ENCODE results near the gene ATP9B.
"Not testable (repeated sequence)": the region's sequence is repeated elsewhere in the genome, so short reads cannot be mapped to it uniquely, and the experiment has no call there.

ATP9B gene

GRCh38 chr18:79365701-79366100 lies 296.5 kb downstream of the ATP9B start:
- DNase-seq (ENCODE audit: low spot score), result no peak

GRCh38 chr18:79366177-79367094 lies 297.2 kb downstream of the ATP9B start:
- no peak for DNase-seq (ENCODE audit: low spot score)

- no peak for DNase-seq (ENCODE audit: low spot score)
Measured at GRCh38 chr18:79367480-79367879, 298.3 kb downstream of the ATP9B start.

- DNase-seq (ENCODE audit: low spot score), result no peak
Measured at GRCh38 chr18:79367989-79368388, 298.8 kb downstream of the ATP9B start.

GRCh38 chr18:79368681-79369080 lies 299.5 kb downstream of the ATP9B start:
- no peak for DNase-seq (ENCODE audit: low spot score)

GRCh38 chr18:79371561-79372121 lies 302.4 kb downstream of the ATP9B start:
- no peak for DNase-seq (ENCODE audit: low spot score)

- no peak for DNase-seq (ENCODE audit: low spot score)
Measured at GRCh38 chr18:79372461-79372860, 303.3 kb downstream of the ATP9B start.

GRCh38 chr18:79372991-79373390 lies 303.8 kb downstream of the ATP9B start:
- peak; percentile 73 for DNase-seq (ENCODE audit: low spot score)

- no peak for DNase-seq (ENCODE audit: low spot score)
Measured at GRCh38 chr18:79373736-79374135, 304.5 kb downstream of the ATP9B start.

- DNase-seq (ENCODE audit: low spot score), result no peak
Measured at GRCh38 chr18:79374408-79375171, 305.4 kb downstream of the ATP9B start.

GRCh38 chr18:79375441-79376154 lies 306.4 kb downstream of the ATP9B start:
- no peak for DNase-seq (ENCODE audit: low spot score)

- DNase-seq (ENCODE audit: low spot score), result not testable (repeated sequence)
Measured at GRCh38 chr18:79376661-79377060, 307.5 kb downstream of the ATP9B start.

GRCh38 chr18:79377187-79377891 lies 308.1 kb downstream of the ATP9B start:
- no peak for DNase-seq (ENCODE audit: low spot score)

GRCh38 chr18:79378536-79379250 lies 309.5 kb downstream of the ATP9B start:
- DNase-seq (ENCODE audit: low spot score), result peak; percentile 68

GRCh38 chr18:79379251-79379905 lies 310.2 kb downstream of the ATP9B start:
- DNase-seq (ENCODE audit: low spot score), result no peak

GRCh38 chr18:79379931-79380815 lies 311.0 kb downstream of the ATP9B start:
- DNase-seq (ENCODE audit: low spot score), result no peak

GRCh38 chr18:79380816-79381806 lies 311.9 kb downstream of the ATP9B start:
- peak; percentile 65 for DNase-seq (ENCODE audit: low spot score)

GRCh38 chr18:79381811-79382311 lies 312.7 kb downstream of the ATP9B start:
- DNase-seq (ENCODE audit: low spot score), result no peak
